Ectodermal cell (in vitro differentiated cells): Measurements from ENCODE around the gene SLC5A6.
"Not testable (repeated sequence)": the region's sequence is repeated elsewhere in the genome, so short reads cannot be mapped to it uniquely, and the experiment has no call there.

Experiments
- H3K27ac ChIP-seq: 2 replicates; pipeline ENCODE4 v1.7.0; 2013; ENCODE audit warnings: mild to moderate bottlenecking, low read depth, low read length; ENCODE audit not compliant: insufficient read depth, poor library complexity, severe bottlenecking
- H3K27me3 ChIP-seq: 2 replicates; pipeline ENCODE4 v1.7.0; 2013; ENCODE audit warnings: mild to moderate bottlenecking, low read length; ENCODE audit not compliant: insufficient read depth, control insufficient read depth, poor library complexity, severe bottlenecking
- H3K36me3 ChIP-seq: one replicate; pipeline ENCODE4 v1.7.0; 2013; ENCODE audit warnings: low read length; ENCODE audit not compliant: control insufficient read depth, insufficient read depth
- H3K4me1 ChIP-seq: one replicate; pipeline ENCODE4 v1.7.0; 2013; ENCODE audit warnings: low read length; ENCODE audit not compliant: control insufficient read depth, insufficient read depth
- H3K4me3 ChIP-seq: 2 replicates; pipeline ENCODE4 v1.7.0; 2013; ENCODE audit warnings: low read depth, low read length, control low read depth; ENCODE audit not compliant: insufficient read depth
- H3K9me3 ChIP-seq: 2 replicates; pipeline ENCODE4 v1.7.0; 2013; ENCODE audit warnings: mild to moderate bottlenecking, low read length, moderate library complexity; ENCODE audit not compliant: control insufficient read depth
- WGBS, 2 experiments: methylation state at CpG; one replicate each; pipeline ENCODE4 v1.1.7; 2013; ENCODE audit warnings: missing lambda C conversion rate in 2 of 2; 5-methylcytosine and 5-hydroxymethylcytosine counted together

SLC5A6 gene

DNA sequence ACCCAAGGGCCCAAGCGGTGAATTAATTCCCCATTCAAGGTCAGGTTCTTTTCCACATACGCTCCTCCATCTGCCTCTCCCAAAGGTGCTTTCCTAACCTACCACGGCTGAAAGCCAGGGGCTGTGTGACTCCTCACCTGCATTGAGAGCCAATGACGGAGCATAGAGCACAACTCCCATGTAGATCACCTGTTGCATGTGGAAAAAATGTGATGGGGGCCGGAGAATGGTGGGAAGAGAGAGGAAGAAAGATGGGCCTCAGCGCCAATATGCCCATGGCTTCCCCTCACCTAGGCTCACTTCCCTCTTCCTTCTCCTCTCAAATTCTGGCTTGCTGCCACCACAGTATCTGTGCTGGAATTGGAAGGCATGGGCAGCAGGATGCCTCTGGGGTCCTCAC is 5.7 kb downstream of the SLC5A6 start:
- Histone ChIP-seq H3K27me3 (no peaks in the 10 kb centered on the region), H3K27ac (no peak overlapping the region), H3K9me3 (no peaks in the 10 kb centered on the region), H3K4me3 (no peak overlapping the region), H3K36me3 (peaks cover 51% of the 10 kb centered on the region), H3K4me1 (peaks cover 5% of the 10 kb centered on the region)
- 95 to 97% methylated on average over 6 of the region's 6 CpGs for WGBS, 2 experiments

DNA sequence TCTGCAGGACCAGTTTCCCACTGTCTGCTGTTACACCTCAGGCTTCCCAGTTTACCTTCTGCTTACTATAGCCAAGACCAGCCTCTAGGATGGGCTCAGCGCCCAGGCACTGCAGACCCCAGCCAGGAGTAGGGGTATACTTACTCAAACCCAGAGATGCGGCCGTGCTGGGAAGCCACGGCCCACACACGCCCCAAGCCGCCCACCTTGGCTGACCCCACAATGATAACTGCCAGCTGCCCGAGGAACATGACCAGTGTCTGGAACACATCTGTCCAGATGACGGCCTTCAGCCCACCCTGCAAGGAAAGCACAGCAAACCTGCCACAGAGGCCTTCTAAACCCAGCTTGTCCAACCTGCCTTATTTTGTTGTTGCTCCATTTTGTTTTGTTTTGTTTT is 6.9 kb downstream of the SLC5A6 start:
- 92 to 95% methylated on average over 8 of the region's 8 CpGs for WGBS, 2 experiments
- Histone ChIP-seq H3K27ac (no peak overlapping the region), H3K36me3 (peaks cover 51% of the 10 kb centered on the region), H3K4me3 (no peak overlapping the region), H3K27me3 (no peaks in the 10 kb centered on the region), H3K4me1 (peaks cover 5% of the 10 kb centered on the region), H3K9me3 (no peaks in the 10 kb centered on the region)

DNA sequence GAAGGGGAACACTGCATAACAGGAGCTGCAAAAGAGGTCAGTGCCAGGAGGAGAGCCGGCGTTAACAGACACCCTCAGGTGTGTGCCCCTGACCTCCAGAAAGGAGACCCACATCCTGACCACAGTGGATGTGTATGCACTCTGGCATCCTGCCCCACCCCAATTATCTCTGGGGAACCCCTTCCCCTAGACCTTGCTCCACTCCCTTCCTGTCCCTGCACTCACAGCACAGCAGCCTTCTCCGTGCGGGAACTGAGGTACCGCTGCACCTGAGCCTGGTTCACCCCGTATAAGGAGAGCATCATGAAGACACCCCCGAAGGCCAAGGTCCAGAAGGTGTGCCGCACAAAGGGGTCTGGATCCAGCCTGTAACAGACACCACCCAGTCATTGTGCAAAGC is 7.5 kb downstream of the SLC5A6 start:
- no peaks in the 10 kb centered on the region for H3K27me3 ChIP-seq
- H3K9me3 ChIP-seq, result no peaks in the 10 kb centered on the region
- no peak overlapping the region for H3K27ac ChIP-seq
- H3K36me3 ChIP-seq, result peaks cover 51% of the 10 kb centered on the region
- no peak overlapping the region for H3K4me3 ChIP-seq
- WGBS, 2 experiments, result 95% methylated on average over 8 of the region's 8 CpGs
- peaks cover 5% of the 10 kb centered on the region for H3K4me1 ChIP-seq

DNA sequence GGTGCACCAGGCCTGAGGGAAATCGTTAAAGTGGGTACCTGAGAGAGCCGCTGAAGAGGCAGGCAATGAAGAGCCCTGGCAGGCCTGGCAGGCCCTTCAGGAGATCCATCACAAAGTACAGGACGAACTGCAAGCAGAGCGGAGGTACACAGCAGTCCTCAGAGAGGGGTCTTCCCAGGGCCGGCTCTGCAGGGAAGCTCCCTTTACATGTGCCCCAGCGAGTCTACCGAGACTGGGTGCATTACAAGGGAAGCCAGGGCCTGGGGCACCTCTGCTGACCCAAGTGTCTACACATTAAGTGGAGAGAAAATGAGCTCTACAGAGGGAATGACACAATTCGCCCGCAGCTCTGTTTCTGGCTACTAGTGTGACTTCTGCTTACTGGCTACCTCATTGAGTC is 8.3 kb downstream of the SLC5A6 start:
- H3K9me3 ChIP-seq, result no peaks in the 10 kb centered on the region
- H3K4me1 ChIP-seq, result peaks cover 5% of the 10 kb centered on the region
- H3K4me3 ChIP-seq, result no peak overlapping the region
- peaks cover 51% of the 10 kb centered on the region for H3K36me3 ChIP-seq
- no peak overlapping the region for H3K27ac ChIP-seq
- no peaks in the 10 kb centered on the region for H3K27me3 ChIP-seq
- 95% methylated on average over 9 of the region's 9 CpGs for WGBS, 2 experiments

DNA sequence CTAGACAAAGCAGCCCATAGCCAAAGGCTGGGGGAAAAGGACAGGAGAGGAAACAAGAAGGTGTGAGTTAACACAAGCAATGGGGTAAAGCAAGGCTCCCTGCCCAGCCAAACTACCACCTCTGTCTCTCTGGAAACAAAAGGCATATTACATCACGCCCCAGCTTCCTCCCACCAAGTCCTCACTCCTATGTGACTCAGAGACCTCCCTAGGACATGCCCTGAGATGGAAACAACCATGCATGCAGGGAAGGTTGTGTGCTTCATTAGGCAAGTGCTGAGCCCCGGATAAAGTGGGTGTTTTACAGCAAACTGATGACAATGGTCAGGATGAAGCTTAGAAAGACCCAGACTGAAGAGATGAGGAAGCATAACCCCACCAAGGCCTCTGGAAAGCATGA is 9.2 kb downstream of the SLC5A6 start:
- Histone ChIP-seq H3K27ac (no peak overlapping the region), H3K4me3 (no peak overlapping the region), H3K36me3 (peaks cover 50% of the 10 kb centered on the region), H3K27me3 (no peaks in the 10 kb centered on the region), H3K9me3 (no peaks in the 10 kb centered on the region), H3K4me1 (no peaks in the 10 kb centered on the region)
- 90 to 94% methylated on average over 2 of the region's 2 CpGs for WGBS, 2 experiments

DNA sequence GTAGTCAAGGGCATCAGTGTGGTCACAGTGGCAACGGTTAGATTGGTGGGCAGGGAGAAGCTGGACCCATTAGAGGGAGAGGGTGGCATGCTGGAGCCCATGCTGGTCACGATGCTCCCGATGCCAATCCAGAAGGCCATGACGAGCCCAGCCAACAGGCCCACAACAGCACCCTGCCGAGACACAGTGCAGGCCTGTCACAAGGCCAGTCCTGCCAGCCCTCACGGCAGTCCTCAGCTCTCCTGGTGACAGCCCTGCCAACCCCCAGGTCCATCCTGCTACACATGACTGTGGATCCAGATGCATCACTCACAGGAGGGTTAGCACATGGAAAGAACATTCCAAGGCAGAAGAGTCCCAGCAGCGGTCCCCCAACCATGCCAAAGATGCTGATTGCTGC is 10.4 kb downstream of the SLC5A6 start:
- no peak overlapping the region for H3K27ac ChIP-seq
- no peak overlapping the region for H3K4me3 ChIP-seq
- H3K27me3 ChIP-seq, result no peaks in the 10 kb centered on the region
- peaks cover 38% of the 10 kb centered on the region for H3K36me3 ChIP-seq
- no peaks in the 10 kb centered on the region for H3K4me1 ChIP-seq
- 95 to 96% methylated on average over 7 of the region's 7 CpGs for WGBS, 2 experiments
- H3K9me3 ChIP-seq, result no peaks in the 10 kb centered on the region

DNA sequence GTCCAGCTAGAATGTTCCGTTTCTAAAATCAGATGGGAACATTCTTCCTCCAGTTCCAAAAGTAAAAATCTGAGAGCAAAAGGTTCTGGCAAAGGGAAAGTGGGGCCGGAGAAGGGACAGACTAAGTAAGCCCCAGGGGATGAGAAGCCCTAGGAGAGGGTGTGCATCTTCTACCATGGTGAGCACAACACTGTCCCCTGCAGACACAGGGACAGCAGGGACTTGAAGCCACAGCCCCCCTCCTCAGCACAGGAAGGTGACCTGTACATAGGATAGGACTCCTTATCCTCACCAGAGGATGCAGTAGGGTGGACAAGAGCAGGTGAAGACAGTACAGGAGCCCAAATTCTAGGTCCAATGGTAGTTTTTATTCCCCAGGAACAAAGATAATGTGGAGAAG is 12.8 kb downstream of the SLC5A6 start:
- no peak overlapping the region for H3K4me3 ChIP-seq
- no peaks in the 10 kb centered on the region for H3K27me3 ChIP-seq
- no peaks in the 10 kb centered on the region for H3K9me3 ChIP-seq
- whole genome bisulfite sequencing, 2 experiments, result 89 to 97% methylated on average over 2 of the region's 2 CpGs
- H3K36me3 ChIP-seq, result peaks cover 14% of the 10 kb centered on the region
- no peak overlapping the region for H3K27ac ChIP-seq
- H3K4me1 ChIP-seq, result no peaks in the 10 kb centered on the region

DNA sequence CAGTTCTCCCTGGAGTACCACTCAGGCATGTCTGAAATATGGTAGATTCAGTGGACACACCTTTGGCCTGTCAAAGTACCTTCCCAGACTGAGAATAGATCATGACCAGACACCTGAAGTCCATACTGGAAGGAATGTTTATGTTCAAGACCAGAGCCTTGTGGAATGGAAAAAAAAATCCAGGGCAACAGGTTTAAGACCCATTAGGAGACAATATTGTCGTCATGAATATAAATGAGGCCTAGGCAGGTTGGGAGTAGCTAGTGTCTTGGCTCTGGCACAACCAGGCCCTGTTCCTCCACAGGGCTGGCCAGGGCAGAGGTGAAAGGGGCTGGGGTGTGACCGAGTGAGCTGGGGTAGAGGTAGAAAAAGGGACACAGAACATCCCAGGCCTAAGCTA is 13.4 kb downstream of the SLC5A6 start:
- Histone ChIP-seq H3K36me3 (peaks cover 8% of the 10 kb centered on the region), H3K4me3 (no peak overlapping the region), H3K9me3 (no peaks in the 10 kb centered on the region), H3K27ac (no peak overlapping the region), H3K4me1 (no peaks in the 10 kb centered on the region), H3K27me3 (no peaks in the 10 kb centered on the region)
- 84 to 90% methylated on average over 2 of the region's 2 CpGs for WGBS, 2 experiments

DNA sequence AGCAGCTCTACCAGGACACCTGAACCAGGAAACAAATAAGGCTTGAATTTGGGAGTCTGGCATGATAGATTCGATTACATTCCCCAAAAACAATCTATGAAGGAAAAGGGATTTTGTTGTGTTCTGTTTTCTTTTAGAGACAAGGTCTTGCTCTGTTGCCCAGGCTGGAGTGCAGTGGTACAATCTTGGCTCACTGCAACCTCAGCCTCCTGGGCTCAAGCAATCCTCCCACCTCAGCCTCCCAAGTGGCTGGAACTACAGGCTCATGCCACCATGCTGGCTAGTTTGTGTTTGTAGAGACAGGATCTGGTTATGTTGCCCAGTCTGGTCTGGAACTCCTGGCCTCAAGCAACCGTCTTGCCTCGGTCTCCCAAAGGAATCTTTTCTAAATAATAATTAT is 14.0 kb downstream of the SLC5A6 start:
- not testable (repeated sequence) for H3K36me3 ChIP-seq, H3K27me3 ChIP-seq, H3K27ac ChIP-seq, H3K9me3 ChIP-seq, H3K4me1 ChIP-seq, H3K4me3 ChIP-seq
- WGBS, 2 experiments, result 82 to 95% methylated on average over 3 of the region's 3 CpGs

DNA sequence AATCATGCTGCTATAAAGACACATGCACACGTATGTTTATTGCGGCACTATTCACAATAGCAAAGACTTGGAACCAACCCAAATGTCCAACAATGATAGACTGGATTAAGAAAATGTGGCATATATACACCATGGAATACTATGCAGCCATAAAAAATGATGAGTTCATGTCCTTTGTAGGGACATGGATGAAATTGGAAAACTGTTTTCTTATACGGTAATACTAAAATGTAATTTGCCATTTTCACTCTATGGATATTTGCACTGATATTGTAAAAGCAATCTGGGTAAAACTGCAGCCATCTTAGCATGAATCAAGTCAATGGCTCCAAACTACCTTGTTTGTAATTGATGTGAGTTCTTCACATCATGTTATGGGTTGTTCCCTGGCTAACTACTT is 16.3 kb downstream of the SLC5A6 start:
- H3K4me1 ChIP-seq, H3K9me3 ChIP-seq, H3K27ac ChIP-seq, H3K36me3 ChIP-seq, H3K27me3 ChIP-seq, H3K4me3 ChIP-seq: not testable (repeated sequence)
- WGBS, 2 experiments, result 93 to 100% methylated on average over 1 of the region's 3 CpGs
